Glomerular visceral epithelial cell (primary cell): ENCODE measurements around the gene HOXA9.

Source experiments
- DNase-seq: peaks from one replicate; pipeline ENCODE4 v3.0.0-alpha.2; 2016; ENCODE audit errors: extremely low spot score

HOXA9 gene

DNA sequence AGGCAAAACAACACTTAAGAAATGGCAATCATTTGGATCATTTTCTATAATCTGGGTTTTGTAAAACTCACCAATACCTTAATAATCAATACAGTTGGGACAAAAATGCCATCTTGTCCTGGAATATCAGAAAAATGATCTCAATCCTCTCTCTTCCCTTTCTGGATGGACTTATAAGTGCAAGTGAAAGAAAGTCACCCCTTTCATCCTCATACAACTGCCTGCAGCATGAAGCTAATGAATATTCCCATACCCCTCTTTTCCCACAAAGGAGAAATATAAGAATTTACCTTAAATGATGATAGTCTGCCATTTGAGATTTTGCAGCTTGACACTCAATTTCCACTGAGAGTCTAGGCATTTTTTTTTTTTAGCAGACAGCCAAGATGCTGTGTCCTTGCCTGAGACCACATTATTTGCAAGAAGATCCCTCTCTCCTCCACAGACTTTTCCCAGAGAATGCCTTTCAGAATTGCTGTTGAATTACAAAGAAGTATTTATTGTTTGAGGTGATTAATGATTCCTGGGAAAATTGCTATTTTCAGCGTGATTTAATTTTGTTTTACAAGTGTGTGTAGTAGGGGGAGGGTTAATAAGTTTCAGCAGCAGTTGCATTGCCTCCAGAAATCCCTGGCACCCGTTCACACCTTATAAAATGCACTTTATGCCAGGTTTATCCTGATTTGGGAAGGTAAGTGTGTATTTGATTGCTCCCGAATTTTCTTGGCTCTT lies 38.6 kb downstream of the HOXA9 start:
- no peak for DNase-seq

DNA sequence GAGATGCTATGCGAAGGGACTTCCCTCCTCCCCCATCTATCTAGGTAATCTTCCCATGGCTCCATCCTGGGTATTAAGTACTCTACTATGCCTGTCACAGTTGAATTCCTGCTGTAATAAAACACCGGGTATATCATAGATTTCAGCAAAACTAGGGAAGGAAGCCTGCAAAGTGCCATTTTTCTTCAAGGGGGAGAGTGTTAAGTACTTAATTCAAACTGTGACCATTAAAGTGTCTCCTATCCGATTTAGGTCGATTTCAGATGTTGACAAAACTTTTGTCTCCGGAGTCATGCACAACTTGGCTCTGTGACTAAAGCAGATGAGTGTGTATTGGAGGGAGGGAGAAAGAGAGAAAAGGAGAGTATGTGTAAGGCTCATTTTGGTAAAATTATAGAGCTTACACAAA lies 39.3 kb downstream of the HOXA9 start:
- DNase-seq = peak; percentile 52

DNA sequence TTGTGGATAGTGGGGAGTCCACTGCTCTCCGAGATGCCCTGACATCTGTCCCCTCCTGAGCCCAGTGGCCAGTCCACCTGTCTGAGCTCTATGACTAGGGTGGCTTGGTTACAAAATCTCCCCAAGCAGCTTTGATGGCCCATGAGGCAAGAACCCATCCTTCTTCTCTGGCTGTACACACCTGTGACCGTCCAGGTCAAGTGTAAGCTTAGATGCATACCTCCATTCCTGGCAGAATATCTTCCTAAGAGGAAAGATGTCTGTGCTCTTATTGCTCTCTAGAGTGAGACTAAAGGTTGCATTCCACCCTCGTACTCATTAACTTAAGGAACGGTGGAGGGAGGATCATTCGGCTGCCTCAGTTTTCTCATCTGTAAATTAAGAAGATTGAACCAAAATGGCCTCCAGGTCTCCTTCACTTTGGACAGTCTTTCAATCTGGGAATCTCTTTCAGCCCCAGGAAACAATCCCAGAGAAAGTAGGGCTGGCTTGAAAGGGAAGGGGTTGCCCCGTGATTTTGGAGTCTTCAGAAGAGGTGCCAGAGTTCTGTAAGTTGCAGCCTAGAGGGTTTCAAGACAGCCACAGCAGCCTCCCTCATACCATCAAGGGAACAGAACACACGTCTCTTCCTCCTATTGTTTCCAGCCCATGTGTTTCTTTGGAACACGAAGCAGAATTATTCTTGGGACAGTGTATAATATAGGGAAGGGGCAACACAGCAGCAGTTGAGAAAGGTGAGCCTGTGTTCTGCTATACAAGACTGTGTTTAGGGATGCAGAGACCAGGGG lies 40.2 kb downstream of the HOXA9 start:
- DNase-seq = no peak

DNA sequence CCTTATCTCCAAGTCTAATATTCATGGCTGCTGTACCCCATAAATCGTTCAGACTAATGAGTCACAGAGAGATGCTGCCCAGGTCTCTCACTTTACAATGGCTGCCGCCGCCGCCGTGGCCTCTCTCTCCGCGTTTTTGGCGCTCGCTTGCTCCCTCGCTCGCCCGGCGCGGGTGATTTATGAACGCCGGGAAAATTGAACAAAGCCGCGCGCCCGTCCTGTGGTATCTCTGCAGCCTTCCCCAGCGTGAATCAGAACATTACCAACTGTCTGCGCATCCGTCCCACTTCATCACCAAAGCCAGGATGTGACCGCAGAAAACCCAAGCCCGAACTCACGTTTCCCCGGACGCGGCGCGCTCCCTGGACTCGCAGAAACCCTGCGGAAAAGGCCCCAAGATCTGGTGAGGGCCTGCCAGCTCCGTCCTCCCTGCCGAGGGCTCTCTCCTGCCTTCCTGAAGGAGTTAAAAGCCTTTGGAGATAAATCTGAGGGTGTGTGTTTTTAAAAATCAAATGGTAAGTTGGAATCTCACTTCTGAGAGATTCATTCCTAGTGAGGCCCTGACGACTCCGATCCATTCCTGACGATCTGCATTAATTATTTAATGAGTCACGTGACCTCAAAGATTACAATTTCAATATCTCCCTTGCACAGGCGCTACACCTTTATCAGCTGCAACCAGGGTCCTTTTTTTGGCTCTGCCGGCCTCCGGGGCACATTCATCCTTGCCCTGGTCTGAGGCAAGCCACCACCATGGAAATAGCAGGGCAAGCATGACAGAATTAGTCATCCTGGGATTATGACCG lies 41.0 kb downstream of the HOXA9 start:
- peak; percentile 95 for DNase-seq

DNA sequence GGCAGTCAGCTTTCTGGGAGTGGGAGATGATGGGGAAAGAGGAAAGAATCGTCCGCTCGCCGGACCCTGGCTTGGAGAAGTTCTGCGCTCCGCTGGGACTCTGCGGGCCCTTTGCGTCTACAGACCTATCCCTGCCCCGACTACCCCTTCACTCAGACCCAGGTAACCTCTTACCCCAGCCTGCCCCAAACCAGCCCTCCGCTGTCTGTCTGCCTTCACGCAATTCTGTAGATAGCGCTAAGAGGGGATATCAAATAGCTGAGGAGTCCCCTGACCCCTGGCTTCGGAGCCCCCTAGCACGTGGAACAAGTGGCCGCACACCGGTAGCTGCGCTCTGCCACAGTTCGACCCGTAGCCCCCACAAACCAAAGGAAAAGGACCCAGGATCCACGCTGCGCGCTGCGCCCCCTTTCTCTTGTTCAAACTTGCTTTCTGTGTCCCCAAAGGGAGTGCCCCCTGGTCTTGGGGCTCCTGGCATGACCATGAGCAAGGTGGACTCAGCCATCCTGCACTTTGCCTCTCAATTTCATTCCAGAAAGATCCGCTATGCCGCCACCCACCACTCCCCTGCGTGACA lies 41.8 kb downstream of the HOXA9 start:
- DNase-seq = no peak

DNA sequence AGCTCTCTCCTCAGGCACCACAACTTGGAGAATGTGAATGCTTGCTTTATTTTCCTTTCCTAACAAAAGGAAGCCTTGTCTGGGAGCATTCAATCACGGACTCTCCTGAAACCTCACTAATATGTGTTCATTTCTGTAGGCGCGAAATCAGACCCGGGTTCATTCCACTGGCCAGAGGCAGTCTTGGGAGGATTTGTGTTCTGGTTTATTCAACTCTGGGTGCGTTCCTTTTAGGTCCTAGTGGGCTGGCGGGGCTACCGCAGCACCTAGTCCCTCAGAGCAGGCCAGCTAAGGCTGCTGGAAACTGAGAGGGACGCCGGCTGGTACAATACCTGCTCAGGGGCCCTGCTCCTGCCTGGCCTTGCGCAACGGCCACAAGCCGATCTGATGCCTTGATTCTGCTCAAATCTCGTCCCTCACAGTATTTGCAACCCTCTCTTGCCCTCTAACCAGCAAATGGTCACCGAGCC lies 42.3 kb downstream of the HOXA9 start:
- DNase-seq = no peak

DNA sequence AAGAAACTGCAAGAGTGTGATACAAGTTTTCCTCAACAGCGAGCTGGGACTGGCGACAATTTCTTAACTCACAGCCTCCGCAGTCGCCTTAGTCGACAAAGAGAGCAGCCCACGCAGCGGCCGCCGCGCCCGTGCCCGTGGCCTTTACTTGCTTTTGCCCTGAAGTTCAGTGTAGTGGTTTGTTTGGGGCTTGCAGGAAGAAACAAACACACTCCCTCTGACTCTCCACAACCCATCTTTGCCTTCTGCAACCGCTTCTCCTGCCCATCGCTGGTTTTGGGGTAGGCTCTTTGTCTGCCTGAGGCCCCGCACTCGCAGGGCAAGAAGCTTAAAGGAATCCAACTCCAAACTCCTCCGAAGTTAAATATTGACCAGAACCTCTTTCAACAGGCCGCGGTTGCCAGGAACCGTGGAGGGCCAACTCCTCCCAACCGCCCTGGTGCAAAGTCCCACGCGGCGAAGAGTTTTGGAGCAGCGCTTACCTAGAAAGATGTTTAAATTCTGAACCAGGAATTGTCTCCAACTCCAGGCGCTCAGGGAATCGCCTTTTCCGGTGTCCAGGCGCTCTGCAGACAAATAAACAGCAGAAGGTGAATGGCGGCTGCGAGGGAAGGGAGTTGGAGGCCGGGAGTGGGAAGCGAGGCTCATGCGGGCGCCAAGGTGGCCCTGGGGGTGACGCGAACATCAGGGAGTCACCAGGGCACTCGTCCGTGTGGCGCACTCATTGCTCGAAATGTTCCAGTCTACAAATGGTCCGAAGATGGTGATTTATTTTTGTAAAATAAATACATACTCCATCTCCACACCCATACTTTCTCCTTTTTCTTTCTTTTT lies 43.0 kb downstream of the HOXA9 start:
- peak; percentile 69 for DNase-seq

DNA sequence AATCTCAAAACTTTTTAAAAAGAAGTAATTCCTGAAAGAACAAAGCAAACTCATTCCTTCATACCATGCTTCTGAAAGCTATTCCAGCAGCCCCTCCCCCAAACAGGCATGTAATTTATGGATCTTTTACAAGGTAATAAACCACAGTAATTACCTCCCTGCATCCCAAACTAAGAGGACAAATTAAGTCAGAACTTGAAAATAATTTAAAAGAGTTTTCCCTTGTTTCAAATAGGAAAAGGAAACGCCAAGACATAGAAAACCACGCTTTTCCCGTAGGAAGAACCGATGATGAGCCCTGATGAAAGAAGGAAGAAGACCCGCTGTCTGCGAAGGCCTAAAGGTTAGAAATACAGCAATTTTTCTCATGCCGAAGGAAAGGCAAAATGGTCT lies 43.7 kb downstream of the HOXA9 start:
- no peak for DNase-seq

DNA sequence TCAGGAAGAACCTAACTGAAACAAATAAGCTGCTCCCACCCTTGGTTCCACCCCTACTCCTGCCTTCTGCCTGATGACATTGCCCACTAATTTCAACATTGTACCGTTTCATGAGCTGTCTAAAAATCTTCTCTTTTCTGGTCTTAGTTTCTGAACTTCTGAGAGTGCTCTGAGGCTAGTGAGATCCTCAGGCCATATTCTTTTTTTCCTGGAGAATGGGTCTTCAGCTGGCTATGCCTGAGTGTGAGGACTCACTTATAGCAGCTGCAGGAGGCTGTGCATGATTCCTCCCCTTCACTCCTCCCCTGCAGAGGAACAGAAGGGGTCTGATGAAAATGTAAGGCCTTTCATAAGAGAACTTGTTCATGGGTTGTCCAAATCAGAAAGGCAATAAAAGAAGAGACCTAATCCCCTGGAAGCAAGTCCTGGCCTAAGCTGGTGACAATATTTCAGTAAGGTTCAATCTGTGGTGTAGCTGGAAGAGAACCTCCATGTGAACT lies 45.9 kb downstream of the HOXA9 start:
- no peak for DNase-seq

DNA sequence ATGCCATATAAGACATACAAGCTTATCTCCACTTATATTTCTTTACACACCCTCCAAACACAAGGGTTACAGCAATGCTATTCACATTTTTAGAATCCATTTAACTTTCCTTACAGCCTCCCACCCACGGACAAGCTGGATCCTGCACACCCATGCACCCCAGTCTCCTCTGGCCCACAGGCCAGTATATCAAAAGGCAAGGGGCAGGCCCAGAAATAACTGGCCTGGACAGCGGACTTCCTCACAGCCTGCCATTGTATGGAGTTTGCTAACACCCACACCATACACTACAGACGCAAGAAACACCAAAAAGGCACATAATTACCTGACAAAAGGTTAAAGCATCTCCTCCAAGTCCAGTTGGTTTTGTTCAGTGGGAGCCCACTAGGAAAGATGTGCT lies 46.8 kb downstream of the HOXA9 start:
- no peak for DNase-seq

DNA sequence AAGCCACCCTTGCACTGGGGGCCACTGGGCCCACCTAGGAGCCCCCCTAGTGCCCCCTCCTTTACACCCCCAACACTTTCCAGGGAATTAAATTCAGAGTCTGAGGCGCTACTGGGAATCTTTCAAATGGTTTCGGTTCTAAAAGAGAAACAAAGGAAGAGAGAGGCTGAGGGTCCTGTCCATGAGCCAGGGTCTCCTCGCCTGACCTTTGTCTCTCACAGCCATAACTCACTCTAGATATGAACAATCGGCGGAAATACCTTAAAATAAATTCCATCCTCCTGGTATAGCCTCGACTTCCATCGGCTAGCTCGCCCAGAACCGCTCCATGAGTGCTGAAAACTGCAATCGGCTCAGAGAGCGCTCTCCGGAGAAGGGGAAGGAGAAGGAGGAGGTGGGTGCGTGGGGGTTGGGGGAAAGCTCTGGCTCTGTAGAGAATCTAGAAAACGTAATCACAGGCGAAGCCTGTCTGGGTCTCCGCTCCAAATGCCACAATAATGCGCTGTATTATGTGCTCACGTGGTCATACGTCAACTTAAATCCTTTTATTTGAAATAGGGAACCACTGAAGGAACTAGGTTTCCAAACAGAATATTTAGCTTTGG lies 47.3 kb downstream of the HOXA9 start:
- peak; percentile 73 for DNase-seq

DNA sequence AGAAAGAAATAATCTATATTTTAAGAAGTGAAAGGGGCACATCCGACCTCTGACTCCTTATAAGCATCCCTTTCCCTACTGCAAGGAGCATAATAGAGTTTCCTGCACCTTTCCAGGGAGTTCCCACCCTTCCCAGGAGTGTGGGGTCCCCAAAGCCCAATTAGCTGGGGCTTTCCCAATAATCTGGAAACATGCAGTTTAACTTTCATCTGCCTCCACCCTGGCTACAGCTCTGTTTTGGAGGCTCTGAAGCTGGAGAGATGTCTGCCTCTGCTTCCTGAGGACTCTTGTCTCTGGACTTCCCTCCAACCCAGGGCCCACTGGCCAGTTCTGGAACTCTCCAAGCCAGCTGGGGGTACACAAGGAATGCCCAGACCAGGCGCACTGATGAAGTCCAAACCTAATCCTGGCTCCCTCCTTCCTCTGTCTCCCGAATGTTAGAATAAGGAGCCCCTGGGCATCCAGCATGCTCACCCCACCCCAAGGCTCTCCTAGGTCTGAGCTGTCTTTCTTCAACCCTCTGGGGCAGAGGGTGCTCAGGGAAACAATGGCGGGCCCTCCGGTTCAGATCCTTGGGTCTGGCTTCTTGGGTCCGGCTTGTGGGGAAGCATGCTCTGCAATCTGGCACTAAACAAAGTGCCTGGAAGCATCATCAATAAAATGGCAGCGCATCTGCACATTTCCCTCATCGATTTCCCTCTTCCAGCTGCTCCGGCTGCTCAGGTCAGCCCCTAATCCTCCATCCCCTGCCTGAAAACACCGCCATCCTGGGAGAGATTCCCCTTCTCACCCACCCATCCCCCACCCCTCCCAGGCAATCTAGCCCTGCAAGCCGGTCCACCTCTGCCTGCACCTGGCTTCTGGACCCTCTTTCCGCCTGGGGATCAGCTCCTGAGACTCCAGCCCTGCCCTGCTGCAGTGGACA lies 48.1 kb downstream of the HOXA9 start:
- no peak for DNase-seq

DNA sequence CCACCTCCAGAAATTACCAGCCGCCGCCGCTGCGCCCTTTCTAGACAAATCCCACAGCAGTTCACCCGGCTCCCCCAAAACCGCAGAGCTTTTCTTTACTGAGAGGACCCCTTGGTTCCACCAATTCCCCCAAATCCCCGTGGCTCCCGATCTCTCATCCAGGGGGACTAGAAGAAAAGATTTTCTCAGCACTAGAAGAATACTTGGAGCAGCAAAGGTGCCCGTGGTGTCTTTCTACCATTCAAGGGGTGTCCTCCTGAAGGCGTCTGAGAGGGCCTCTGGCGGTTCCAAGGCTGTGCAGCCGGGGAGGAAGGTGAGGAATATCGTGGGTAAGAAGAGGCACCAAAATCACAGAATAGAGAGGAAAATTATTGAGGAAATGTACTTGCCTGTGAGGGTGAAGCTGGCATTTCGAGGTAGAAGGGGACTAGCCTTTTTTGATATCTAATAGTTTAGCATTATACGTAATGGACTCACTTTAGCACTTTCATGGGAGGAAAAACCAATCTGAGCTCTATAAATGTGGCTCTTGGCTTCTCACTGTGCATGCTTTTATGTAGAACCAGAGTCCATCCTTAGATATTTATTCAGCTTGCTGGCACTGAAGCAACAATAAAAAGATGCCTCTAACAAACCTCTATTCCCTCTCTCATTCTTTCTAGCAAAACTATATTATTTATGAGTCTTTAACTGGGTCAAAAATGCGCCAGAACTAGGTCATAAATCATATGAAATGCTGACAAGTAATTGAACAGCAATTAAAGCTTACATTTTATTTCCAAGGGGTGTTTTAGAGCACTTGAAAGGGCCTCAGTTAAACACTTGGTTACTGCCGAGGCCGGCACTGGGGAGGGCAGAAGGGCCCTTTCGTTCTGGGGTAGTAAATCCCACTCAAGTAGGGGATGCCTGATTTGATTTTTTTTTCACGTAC lies 49.0 kb downstream of the HOXA9 start:
- no peak for DNase-seq

DNA sequence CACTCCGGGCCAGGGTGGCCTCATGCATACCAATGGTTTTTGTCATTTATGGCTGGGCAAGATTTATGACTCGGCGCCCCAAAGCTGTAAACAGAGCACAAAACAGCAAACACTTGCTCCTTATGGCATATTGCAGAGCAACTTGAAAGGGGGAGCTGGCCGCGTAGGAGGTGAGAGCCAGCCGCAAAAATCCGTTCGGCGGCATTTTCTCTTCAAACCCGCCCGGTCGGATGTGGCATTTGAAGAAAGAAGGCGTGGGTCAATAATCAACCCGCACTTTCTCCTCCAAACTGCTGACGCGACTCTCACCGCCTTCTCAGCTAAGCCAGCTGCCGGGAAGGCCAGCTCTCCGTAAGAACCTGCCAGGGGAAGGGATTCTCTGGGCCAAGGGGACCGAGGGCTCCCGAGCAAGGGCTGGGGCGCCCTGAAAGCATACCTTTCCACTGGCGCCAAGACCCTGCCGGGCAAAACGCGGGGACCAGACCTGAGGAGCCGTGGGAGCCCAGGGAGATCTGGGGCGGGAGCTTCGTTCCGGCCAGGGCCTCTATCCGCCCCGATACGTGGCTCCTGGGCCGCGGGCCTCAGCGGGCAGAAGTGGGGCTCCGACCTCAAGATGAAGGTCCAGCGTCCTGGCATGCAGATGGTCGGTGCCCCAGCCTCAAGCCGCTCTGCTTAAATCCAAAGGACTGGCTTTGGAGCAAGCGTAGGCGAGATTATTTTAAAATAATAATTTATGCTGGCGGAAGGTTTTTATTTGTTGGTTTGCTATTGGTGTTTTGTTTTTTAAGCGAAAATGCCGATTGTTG lies 49.9 kb downstream of the HOXA9 start:
- DNase-seq = peak; percentile 88

DNA sequence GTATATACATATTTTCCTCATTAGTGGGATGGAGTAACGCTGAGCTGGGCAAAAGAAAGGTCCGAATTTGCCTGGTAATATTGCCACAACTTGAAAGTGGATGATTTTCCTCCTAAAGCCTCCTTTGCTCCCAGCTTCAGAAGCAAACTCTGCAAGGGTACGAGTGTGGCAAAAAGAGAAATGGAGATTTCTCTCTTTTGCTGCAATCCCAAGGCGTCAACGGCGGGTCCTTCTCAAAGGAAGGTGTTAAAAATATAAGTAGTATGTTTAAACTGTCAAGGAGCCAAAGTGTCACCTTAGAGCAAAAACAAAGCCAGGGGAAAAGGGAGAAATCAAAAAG lies 50.5 kb downstream of the HOXA9 start:
- DNase-seq = no peak

DNA sequence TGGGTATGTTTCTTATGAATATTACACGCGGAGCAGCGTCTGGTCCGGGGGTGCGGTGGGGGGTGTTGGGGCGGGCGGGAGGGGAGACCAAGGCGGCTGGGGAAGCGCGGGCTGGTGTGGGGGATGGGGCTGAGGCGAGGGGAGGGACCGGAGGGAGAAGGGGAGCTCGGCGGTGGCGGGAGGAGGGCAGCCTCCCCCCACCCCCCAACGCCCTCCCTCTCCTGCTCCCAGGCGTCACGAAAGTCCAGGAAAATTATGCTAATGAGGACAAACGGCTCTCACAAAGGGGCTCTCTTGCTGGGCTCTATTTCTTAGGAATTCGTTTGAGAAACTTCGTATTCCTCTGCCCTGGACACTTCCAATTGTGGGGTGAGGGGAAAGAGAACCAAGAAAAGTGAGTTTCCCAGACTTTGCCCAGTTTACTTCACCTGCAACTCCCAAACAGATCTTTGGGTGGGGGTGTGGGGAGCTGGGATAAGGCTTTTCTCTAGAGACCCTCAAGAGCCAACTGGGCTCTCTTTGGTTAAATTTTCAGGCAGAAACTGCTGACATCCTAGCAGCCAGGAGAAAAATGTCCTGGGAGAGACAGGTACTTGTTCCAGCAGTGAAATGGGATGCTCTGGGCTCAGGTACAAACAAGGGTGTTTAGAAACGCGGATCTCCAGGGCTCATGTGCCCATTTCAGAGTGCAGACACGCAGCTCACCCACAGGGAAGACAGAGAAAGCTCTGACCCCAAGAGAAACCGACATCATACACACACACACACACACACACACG lies 51.2 kb downstream of the HOXA9 start:
- peak; percentile 87 for DNase-seq
